ENCODE results near the gene BICDL2.

The BICDL2 gene

DNA sequence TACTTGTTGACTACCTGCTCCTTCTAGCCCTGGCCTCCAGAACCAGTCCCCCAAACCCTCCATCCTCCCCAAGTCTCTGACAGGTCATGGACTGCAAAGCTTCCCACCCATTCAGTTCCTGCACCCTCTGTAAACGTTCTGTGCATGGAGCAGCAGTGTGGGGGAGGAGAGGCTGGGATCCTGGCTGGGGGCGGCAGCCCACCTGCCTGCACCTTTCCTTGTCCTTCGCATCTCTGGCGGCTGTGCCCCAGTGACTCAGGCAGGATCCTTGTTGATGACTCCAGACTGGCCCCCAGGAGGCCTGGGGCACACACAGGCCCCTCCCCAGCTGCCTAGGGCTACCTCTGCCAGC is 54.9 kb downstream of the BICDL2 start:
- H3K27ac ChIP-seq: peak overlapping the region; percentile 99; the same call in 1 of the 2 replicates
- no peak for TF ChIP-seq CTCF (IDR thresholded peaks at IDR 0.05)
- no peak for TF ChIP-seq ZFX (IDR thresholded peaks at IDR 0.05; ENCODE audit: borderline replicate concordance)

- peak overlapping the region; percentile 99 for H3K27ac ChIP-seq
- TF ChIP-seq ZFX (IDR thresholded peaks at IDR 0.05; ENCODE audit: borderline replicate concordance): no peak
- TF ChIP-seq CTCF (IDR thresholded peaks at IDR 0.05): no peak
Observed at GRCh38 chr16:2981177-2981898, 55.4 kb downstream of the BICDL2 start.

GRCh38 chr16:2980227-2981176 is 56.2 kb downstream of the BICDL2 start, which contains the start of gene PKMYT1:
PKMYT1 (minus strand) TSS chr16:2980446; CDS start chr16:2979657, 789 bp downstream.
- TF ChIP-seq ZFX (IDR thresholded peaks at IDR 0.05; ENCODE audit: borderline replicate concordance) (no peak), CTCF (IDR thresholded peaks at IDR 0.05) (no peak)
- H3K27ac ChIP-seq: peak within 1 kb of the TSS; percentile 99

- peak overlapping the region; percentile 99 for H3K27ac ChIP-seq
- no peak for TF ChIP-seq ZFX (IDR thresholded peaks at IDR 0.05; ENCODE audit: borderline replicate concordance)
- TF ChIP-seq CTCF (IDR thresholded peaks at IDR 0.05): no peak
Observed at GRCh38 chr16:2979669-2980226, 57.0 kb downstream of the BICDL2 start.

Measured in 22Rv1 (cell line).